HEK293T (cell line): Measurements from ENCODE around the gene PNKD.

Experiments
- CTCF ChIA-PET: fragments of 350-600 bp; formaldehyde crosslinking; extraction: SDS; loops from one replicate; lab custom pipeline; 2021; ENCODE audit warnings: antibody characterized with exemption, inconsistent platforms; lab: Yijun Ruan, JAX
- POLR2A ChIA-PET: fragments of 350-600 bp; formaldehyde crosslinking; extraction: SDS; loops from one replicate; lab custom pipeline; 2020; ENCODE audit warnings: antibody characterized with exemption, inconsistent platforms; lab: Yijun Ruan, JAX
- DNase-seq: peaks from one replicate; pipeline ENCODE4 v3.0.0; 2012; ENCODE audit warnings: mixed read lengths; ENCODE audit errors: extremely low spot score
- ARNT ChIP-seq: fragments of 450-650 bp; IDR thresholded peaks from 2 replicates; pipeline ENCODE4 v1.6.1; 2017; ENCODE audit warnings: mild to moderate bottlenecking
- BHLHE40 ChIP-seq: fragments of 450-650 bp; IDR thresholded peaks from 2 replicates; pipeline ENCODE4 v1.6.1; 2016; ENCODE audit warnings: mild to moderate bottlenecking, moderate library complexity, borderline replicate concordance
- CTBP1 ChIP-seq: fragments of 450-650 bp; IDR thresholded peaks from 2 replicates; pipeline ENCODE4 v1.6.1; 2016; ENCODE audit warnings: borderline replicate concordance
- ELF4 ChIP-seq: fragments of 450-650 bp; IDR thresholded peaks from 2 replicates; pipeline ENCODE4 v1.6.1; 2017; ENCODE audit warnings: antibody characterized with exemption
- FOXA1 ChIP-seq: fragments of 450-650 bp; IDR thresholded peaks from 2 replicates; pipeline ENCODE4 v1.6.1; 2016; ENCODE audit warnings: mild to moderate bottlenecking
- FOXK2 ChIP-seq: fragments of 450-650 bp; IDR thresholded peaks from 2 replicates; pipeline ENCODE4 v1.6.1; 2016; ENCODE audit warnings: mild to moderate bottlenecking
- FOXM1 ChIP-seq: fragments of 450-650 bp; IDR thresholded peaks from 2 replicates; pipeline ENCODE4 v1.6.1; 2017; ENCODE audit warnings: mild to moderate bottlenecking, borderline replicate concordance
- HDGF ChIP-seq: fragments of 450-650 bp; IDR thresholded peaks from 2 replicates; pipeline ENCODE4 v1.6.1; 2017; ENCODE audit warnings: antibody characterized with exemption, borderline replicate concordance
- L3MBTL2 ChIP-seq: fragments of 450-650 bp; conservative IDR thresholded peaks from 2 replicates; pipeline ENCODE4 v1.6.1; 2016; ENCODE audit warnings: mild to moderate bottlenecking
- LEF1 ChIP-seq: fragments of 450-650 bp; IDR thresholded peaks from 2 replicates; pipeline ENCODE4 v1.6.1; 2017; ENCODE audit warnings: mild to moderate bottlenecking, borderline replicate concordance
- NFRKB ChIP-seq: fragments of 450-650 bp; IDR thresholded peaks from 2 replicates; pipeline ENCODE4 v1.6.1; 2016; ENCODE audit warnings: mild to moderate bottlenecking, moderate library complexity
- SP1 ChIP-seq: fragments of 450-650 bp; IDR thresholded peaks from 2 replicates; pipeline ENCODE4 v1.6.1; 2017
- SUZ12 ChIP-seq: fragments of 450-650 bp; IDR thresholded peaks from 2 replicates; pipeline ENCODE4 v1.6.1; 2016; ENCODE audit warnings: mild to moderate bottlenecking
- TARDBP ChIP-seq: fragments of 450-650 bp; IDR thresholded peaks from 2 replicates; pipeline ENCODE4 v1.6.1; 2016
- ZNF384 ChIP-seq: fragments of 450-650 bp; IDR thresholded peaks from 2 replicates; pipeline ENCODE4 v1.6.1; 2016
- TF ChIP-seq, protein P1 (sequence below): fragments of 450-650 bp; IDR thresholded peaks from 2 replicates; pipeline ENCODE4 v1.6.1; 2016

The PNKD gene

DNA sequence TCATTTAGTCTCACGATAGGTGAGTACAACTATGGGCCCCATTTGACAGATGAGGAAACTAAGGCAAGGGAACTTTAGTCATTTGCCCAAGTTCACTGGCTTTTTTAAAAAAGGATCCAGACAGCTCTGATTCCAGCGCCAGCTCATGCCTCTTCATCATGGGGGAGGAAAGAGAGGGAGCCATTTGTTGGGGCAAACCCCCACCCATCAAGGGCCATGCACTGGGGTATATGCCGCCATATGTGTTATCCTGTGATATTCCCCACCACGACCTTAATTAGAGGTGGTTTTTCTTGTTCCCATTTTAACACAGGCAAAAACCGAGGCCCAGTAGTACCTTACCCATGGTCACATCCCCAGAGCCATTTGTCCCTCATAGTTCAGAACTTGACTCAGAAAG lies 10.2 kb upstream of the PNKD start:
- DNase-seq, result no peak
- no peak for TF ChIP-seq HDGF
- no peak for TF ChIP-seq SUZ12
- TF ChIP-seq, protein P1, sequence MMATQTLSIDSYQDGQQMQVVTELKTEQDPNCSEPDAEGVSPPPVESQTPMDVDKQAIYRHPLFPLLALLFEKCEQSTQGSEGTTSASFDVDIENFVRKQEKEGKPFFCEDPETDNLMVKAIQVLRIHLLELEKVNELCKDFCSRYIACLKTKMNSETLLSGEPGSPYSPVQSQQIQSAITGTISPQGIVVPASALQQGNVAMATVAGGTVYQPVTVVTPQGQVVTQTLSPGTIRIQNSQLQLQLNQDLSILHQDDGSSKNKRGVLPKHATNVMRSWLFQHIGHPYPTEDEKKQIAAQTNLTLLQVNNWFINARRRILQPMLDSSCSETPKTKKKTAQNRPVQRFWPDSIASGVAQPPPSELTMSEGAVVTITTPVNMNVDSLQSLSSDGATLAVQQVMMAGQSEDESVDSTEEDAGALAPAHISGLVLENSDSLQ, result no peak
- no peak for TF ChIP-seq ELF4
- TF ChIP-seq SP1, result no peak
- TF ChIP-seq NFRKB, result no peak
- TF ChIP-seq L3MBTL2, result no peak
- no peak for TF ChIP-seq TARDBP
- no peak for TF ChIP-seq LEF1
- no peak for TF ChIP-seq BHLHE40
- TF ChIP-seq FOXM1, result no peak
- ChIA-PET CTCF (no interaction called here), POLR2A (interaction anchor here (1.0 kb wide), 1 partner anchor 10 kb away, joined by 4 read pairs; the partner anchor contains the start of genes AAMP and PNKD)

DNA sequence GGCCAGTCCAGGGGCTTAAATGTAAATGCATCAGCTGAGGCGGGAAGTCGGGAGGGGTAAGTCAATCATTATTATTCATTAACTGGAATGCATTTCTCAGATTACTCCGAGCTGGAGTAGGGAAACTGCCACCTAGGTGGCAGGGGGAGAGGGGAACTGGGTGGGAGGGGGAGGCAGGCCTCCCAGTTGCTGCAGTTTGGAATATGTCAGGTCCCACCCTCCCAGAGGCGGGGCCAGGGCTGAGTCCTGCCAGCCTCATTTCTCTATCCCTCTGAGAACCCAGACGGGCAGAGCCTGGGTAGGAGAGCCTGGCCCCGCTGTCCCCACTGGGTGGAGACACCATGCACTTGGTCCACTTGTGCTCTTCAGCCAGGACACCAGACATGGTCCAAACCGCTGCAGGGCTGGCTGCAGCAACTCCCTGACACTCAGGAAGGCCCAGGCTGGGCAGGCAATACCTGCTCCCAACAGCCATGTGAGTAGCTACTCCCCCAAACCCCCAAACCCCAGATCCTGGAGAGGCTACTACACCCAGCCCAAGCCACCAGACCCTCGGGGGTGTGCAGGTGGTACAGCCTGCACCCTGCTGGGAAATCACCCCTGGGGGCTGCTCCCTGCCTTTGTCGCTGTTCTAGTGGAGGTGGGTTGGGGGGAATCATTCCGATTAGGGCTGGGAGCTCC lies 9.4 kb upstream of the PNKD start, which contains the start of gene GPBAR1:
Gene GPBAR1 (plus strand): TSS at position 274 of the 681 bp plus-strand sequence. CDS start 1,710 bp downstream, outside the sequence.
- POLR2A ChIA-PET, result interaction anchor here (1.0 kb wide), 1 partner anchor 9 kb away, joined by 4 read pairs; the partner anchor contains the start of genes AAMP and PNKD
- no peak for TF ChIP-seq ELF4
- TF ChIP-seq, protein P1, result no peak
- TF ChIP-seq ZNF384, result no peak
- TF ChIP-seq BHLHE40, result no peak
- TF ChIP-seq HDGF, result no peak
- TF ChIP-seq TARDBP, result no peak
- TF ChIP-seq ARNT, result no peak
- no peak for TF ChIP-seq SP1
- TF ChIP-seq NFRKB, result no peak
- no peak for TF ChIP-seq FOXM1
- no peak for TF ChIP-seq LEF1
- CTCF ChIA-PET, result no interaction called here
- DNase-seq, result no peak

DNA sequence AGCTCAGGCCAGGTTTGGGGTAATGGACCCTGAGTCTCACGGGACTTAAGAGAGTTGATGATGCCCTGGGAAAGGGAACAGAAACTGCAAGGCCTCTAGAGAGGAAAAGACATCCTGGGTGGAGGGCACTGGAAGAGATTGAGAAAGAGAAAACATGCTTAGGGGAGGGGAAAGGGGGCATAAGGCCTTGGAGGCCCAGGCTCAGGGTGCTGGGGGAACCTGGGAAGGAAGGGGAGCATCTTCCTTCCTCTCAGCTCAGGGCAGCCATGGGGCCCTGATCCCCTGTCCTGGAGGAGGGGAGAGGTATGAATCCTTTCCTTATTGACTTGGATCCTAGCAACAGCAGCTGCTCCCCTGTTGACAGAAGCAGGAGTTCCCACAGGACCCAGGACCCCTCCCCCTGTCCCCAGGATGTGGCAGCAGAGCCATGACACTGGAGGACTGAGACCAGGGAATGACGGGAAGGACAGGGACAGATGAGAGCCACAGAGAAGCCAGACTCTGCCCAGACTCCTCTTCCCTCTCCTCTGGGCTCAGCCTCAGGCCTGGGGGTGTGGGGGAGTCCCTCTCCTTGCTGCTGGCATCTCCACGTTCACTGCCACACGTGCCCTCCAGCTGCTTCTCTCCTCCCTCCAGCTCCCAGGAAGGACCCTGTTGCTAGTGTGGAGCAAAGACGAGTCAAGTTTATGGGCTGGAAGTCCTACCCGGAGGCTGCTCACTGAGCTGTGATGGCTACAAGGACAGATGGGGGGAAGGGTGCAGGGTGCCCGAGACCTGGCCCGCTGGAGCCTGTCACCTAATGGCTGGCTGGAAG lies 8.7 kb upstream of the PNKD start:
- ChIA-PET CTCF (no interaction called here), POLR2A (no interaction called here)
- TF ChIP-seq, protein P1, result no peak
- no peak for TF ChIP-seq LEF1
- no peak for TF ChIP-seq L3MBTL2
- no peak for TF ChIP-seq FOXM1
- no peak for TF ChIP-seq FOXA1
- TF ChIP-seq ELF4, result no peak
- no peak for DNase-seq

DNA sequence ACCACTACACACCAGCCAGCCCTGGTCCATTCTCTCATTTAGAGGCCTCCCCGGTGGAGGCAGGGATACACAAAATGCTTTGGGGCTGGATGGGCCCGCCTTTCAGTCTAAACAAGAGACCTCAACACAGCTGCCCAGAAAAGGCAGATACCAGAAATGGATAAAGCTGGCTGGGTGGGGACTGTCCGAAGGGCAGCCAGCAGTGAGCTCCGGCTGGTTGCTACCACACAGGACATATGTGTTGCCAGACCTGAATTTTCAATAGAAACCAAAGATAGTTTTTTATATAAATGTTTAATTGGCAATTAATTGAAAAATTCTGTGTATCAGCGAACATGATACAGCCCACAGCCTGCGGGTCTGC lies 8.1 kb upstream of the PNKD start:
- no peak for DNase-seq
- CTCF ChIA-PET, result no interaction called here
- POLR2A ChIA-PET, result no interaction called here
- TF ChIP-seq ARNT, result no peak
- TF ChIP-seq FOXK2, result no peak
- TF ChIP-seq NFRKB, result no peak
- TF ChIP-seq LEF1, result no peak
- no peak for TF ChIP-seq FOXM1
- TF ChIP-seq SUZ12, result no peak
- TF ChIP-seq SP1, result no peak
- no peak for TF ChIP-seq BHLHE40
- TF ChIP-seq HDGF, result no peak
- no peak for TF ChIP-seq TARDBP
- TF ChIP-seq ELF4, result no peak
- TF ChIP-seq CTBP1, result no peak
- TF ChIP-seq ZNF384, result no peak
- TF ChIP-seq, protein P1, result no peak
- no peak for TF ChIP-seq FOXA1
- TF ChIP-seq L3MBTL2, result no peak

DNA sequence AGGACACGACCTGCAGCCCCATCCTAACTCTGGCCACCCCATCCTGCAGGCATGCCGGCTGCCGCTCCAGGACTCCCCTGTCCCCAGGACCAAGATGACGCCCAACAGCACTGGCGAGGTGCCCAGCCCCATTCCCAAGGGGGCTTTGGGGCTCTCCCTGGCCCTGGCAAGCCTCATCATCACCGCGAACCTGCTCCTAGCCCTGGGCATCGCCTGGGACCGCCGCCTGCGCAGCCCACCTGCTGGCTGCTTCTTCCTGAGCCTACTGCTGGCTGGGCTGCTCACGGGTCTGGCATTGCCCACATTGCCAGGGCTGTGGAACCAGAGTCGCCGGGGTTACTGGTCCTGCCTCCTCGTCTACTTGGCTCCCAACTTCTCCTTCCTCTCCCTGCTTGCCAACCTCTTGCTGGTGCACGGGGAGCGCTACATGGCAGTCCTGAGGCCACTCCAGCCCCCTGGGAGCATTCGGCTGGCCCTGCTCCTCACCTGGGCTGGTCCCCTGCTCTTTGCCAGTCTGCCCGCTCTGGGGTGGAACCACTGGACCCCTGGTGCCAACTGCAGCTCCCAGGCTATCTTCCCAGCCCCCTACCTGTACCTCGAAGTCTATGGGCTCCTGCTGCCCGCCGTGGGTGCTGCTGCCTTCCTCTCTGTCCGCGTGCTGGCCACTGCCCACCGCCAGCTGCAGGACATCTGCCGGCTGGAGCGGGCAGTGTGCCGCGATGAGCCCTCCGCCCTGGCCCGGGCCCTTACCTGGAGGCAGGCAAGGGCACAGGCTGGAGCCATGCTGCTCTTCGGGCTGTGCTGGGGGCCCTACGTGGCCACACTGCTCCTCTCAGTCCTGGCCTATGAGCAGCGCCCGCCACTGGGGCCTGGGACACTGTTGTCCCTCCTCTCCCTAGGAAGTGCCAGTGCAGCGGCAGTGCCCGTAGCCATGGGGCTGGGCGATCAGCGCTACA lies 7.4 kb upstream of the PNKD start:
- CTCF ChIA-PET, result no interaction called here
- TF ChIP-seq CTBP1 (no peak), LEF1 (no peak), ZNF384 (no peak), FOXK2 (no peak), BHLHE40 (no peak), ARNT (no peak)
- POLR2A ChIA-PET, result no interaction called here
- no peak for DNase-seq
